ENCODE measurements around the gene BACE1. TPM values are rescaled to one million over a fixed set of nuclear protein-coding genes. Genes with fewer than 3 reads are reported as not detected.
A peak's percentile ranks its signal among the peaks of the same experiment; 100 is the strongest.

Gene BACE1
- polyA plus RNA-seq, 1 experiment, result 99.6 TPM

DNA sequence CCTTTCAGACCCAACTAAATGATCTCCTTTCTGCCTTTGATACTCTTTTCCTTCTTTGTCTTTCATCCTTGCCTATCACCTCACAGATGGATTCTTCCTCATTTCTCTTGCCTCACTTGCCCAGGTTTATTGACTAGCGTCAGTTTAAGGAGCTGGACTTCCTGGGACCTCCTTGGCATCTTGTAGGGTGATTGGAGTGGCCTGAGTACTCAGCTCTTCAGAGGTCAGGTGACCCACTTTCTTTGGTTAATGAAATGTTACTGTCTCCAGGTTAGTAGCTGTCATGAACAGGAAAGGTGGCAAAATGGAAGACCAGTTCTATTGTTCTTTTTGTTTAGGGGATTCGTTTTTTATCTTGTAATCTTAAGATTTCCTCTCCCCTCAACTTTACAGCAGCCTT is 29.5 kb downstream of the BACE1 start:
- Histone ChIP-seq H3K27me3 (ENCODE audit: control insufficient read depth, insufficient read depth, low read length) (no peaks in the 10 kb centered on the region), H3K36me3 (ENCODE audit: control insufficient read depth, insufficient read depth, low read length) (peaks cover 25% of the 10 kb centered on the region), H3K4me3 (ENCODE audit: low read depth, low read length) (no peak overlapping the region)
- no peak for DNase-seq (ENCODE audit: low read depth)
- CTCF ChIA-PET, result interaction anchor here (1.1 kb wide), 1 partner anchor 31 kb away, joined by 3 read pairs; no protein-coding TSS in a partner anchor
- POLR2A ChIA-PET, result no interaction called here
- TF ChIP-seq, protein P1, sequence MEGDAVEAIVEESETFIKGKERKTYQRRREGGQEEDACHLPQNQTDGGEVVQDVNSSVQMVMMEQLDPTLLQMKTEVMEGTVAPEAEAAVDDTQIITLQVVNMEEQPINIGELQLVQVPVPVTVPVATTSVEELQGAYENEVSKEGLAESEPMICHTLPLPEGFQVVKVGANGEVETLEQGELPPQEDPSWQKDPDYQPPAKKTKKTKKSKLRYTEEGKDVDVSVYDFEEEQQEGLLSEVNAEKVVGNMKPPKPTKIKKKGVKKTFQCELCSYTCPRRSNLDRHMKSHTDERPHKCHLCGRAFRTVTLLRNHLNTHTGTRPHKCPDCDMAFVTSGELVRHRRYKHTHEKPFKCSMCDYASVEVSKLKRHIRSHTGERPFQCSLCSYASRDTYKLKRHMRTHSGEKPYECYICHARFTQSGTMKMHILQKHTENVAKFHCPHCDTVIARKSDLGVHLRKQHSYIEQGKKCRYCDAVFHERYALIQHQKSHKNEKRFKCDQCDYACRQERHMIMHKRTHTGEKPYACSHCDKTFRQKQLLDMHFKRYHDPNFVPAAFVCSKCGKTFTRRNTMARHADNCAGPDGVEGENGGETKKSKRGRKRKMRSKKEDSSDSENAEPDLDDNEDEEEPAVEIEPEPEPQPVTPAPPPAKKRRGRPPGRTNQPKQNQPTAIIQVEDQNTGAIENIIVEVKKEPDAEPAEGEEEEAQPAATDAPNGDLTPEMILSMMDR (IDR thresholded peaks at IDR 0.05; ENCODE audit: insufficient read depth, low read depth, low read length), result no peak

DNA sequence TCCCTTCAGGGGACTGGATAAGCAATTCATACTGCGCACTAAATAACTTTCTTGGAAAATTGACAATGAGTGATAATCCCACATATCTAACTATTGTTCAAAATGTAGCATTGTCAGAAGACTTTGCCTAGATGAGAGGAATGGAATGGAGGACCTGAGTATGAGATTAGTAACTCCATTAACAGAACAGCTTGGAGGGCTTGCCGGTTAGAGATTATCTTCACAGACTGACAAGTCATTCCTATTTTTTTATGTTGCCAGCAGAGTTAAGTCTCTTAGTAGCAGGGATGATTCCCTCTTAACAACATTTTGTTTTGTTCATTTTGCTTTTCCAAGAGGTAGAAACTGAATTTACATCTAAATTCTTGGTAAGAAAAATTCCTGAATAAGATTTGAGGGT is 32.0 kb downstream of the BACE1 start:
- no peak for DNase-seq (ENCODE audit: low read depth)
- TF ChIP-seq, protein P1 (IDR thresholded peaks at IDR 0.05; ENCODE audit: insufficient read depth, low read depth, low read length), result no peak
- no peak overlapping the region for H3K4me3 ChIP-seq (ENCODE audit: low read depth, low read length)
- H3K27me3 ChIP-seq (ENCODE audit: control insufficient read depth, insufficient read depth, low read length), result no peaks in the 10 kb centered on the region
- H3K36me3 ChIP-seq (ENCODE audit: control insufficient read depth, insufficient read depth, low read length), result peaks cover 8% of the 10 kb centered on the region
- POLR2A ChIA-PET, result no interaction called here
- CTCF ChIA-PET, result interaction anchor here (0.9 kb wide), 1 partner anchor 18 kb away, joined by 3 read pairs; no protein-coding TSS in a partner anchor

DNA sequence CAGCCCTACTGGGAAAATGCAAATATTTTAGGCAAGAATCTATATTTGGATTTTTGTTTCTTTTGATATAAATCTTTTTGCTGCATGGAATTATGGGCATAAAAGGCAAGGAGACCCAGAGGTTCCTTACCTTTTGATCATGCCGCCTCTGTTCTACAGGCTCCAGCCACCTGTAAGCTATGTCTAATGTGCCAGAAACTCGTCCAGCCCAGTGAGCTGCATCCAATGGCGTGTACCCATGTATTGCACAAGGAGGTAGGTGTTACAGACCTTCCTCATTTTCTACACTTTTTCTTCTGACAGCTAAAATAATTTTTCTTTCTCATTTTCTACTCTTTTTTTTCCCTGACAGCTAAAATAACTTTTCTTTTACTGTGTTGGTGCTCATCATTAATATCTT is 33.1 kb downstream of the BACE1 start:
- DNase-seq (ENCODE audit: low read depth), result no peak
- TF ChIP-seq, protein P1 (IDR thresholded peaks at IDR 0.05; ENCODE audit: insufficient read depth, low read depth, low read length), result no peak
- H3K27me3 ChIP-seq (ENCODE audit: control insufficient read depth, insufficient read depth, low read length), result no peaks in the 10 kb centered on the region
- H3K36me3 ChIP-seq (ENCODE audit: control insufficient read depth, insufficient read depth, low read length), result peaks cover 7% of the 10 kb centered on the region
- no peak overlapping the region for H3K4me3 ChIP-seq (ENCODE audit: low read depth, low read length)
- CTCF ChIA-PET, result interaction anchor here (0.9 kb wide), 1 partner anchor 19 kb away, joined by 3 read pairs; no protein-coding TSS in a partner anchor
- POLR2A ChIA-PET, result no interaction called here

DNA sequence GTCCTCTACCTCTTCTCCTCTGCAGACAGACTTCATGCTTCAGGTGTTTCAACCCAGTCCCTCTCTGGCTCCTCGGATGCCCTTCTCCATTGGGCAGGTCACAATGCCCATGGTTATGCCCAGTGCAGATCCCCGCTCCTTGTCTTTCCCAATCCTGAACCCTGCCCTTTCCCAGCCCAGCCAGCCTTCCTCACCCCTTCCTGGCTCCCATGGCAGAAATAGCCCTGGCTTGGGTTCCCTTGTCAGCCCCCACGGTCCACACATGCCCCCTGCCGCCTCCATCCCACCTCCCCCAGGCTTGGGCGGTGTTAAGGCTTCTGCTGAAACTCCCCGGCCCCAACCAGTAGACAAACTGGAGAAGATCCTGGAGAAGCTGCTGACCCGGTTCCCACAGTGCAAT is 34.2 kb downstream of the BACE1 start:
- Histone ChIP-seq H3K27me3 (ENCODE audit: control insufficient read depth, insufficient read depth, low read length) (no peaks in the 10 kb centered on the region), H3K4me3 (ENCODE audit: low read depth, low read length) (no peak overlapping the region), H3K36me3 (ENCODE audit: control insufficient read depth, insufficient read depth, low read length) (peaks cover 4% of the 10 kb centered on the region)
- TF ChIP-seq, protein P1 (IDR thresholded peaks at IDR 0.05; ENCODE audit: insufficient read depth, low read depth, low read length), result no peak
- DNase-seq (ENCODE audit: low read depth), result no peak
- ChIA-PET POLR2A (no interaction called here), CTCF (no interaction called here)

DNA sequence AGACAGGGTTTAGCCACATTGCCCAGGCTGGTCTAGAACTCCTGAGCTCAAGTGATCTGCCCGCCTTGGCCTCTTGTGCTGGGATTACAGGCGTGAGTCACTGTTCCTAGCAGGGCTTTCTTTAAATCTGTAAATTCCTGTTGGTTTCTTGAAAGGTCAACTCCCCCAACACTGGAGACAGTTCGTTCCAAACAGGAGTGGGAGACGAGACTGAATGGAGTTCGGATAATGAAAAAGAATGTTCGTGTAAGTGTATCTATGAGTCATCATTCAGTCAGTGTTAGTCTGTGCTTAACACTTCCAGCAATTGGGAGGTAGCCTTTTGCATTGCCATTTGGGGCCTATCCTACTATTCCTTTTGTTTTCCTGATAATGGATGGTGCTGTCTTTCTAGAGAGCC is 34.9 kb downstream of the BACE1 start:
- peak; percentile 99 for DNase-seq (ENCODE audit: low read depth)
- no peak overlapping the region for H3K4me3 ChIP-seq (ENCODE audit: low read depth, low read length)
- POLR2A ChIA-PET, result no interaction called here
- TF ChIP-seq, protein P1 (IDR thresholded peaks at IDR 0.05; ENCODE audit: insufficient read depth, low read depth, low read length), result no peak
- H3K36me3 ChIP-seq (ENCODE audit: control insufficient read depth, insufficient read depth, low read length), result peaks cover 4% of the 10 kb centered on the region
- no peaks in the 10 kb centered on the region for H3K27me3 ChIP-seq (ENCODE audit: control insufficient read depth, insufficient read depth, low read length)
- CTCF ChIA-PET, result interaction anchor here (0.6 to 1.5 kb wide), 2 partner anchors 42 to 231 kb away, joined by 3 to 4 read pairs; no protein-coding TSS in a partner anchor
